Stimulated activated CD4-positive, alpha-beta T cell treated with anti-CD3 and anti-CD28 coated beads, Interleukin-1b, Interleukin-23, amount 100 ng/mL, for 48 hours (primary cell): ENCODE measurements around the gene TMEM158.
A peak's percentile ranks its signal among the peaks of the same experiment; 100 is the strongest.

Experiments used
- DNase-seq: peaks from one replicate; pipeline ENCODE4 v3.0.0-alpha.2; 2020

The TMEM158 gene

DNA sequence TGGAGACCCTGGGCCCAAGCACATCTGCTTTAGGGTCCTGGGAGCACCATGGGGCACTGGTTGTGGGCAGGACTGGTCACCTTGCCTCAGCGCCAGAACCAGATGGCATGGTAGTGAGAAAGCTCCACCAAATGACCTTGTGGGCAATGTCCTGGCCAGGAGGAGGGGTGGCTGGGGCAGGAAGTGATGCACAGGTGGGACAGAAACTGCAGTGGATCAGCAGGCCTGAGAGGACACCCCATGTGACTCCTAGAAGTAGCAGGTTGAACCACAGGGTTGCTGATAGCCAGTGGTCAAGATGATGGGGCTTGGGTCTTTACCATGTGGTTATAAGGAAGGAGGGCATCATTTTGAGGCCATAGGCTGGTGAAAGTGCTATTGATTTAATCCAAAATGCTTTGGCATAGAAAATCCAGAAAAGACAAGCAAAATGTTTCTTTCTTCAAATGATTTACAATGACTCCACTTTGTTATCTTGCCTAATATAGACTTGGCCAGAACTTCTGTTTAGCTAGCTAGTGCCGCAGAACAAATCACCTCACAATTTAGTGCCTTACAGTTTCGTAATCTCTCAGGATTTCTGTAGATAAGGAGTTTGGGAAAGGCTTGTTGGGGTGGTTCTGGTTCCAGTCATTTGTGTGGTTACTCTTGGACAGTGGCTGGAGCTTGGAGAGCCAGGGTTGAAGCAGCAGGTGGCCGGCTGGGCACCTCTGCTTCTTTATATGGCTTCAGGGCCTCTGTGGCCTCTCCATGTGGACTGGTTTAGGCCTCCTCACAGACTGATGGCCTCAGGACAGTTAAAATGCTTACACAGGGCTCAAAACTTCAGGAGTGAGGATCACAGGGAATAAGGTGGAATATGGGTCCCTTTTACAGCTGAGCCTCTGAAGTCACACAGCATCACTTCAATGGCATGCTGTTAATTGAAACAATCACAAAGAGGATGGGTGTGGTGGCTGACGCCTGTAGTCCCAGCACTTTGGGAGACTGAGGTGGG is 27.5 kb downstream of the TMEM158 start:
- no peak for DNase-seq

DNA sequence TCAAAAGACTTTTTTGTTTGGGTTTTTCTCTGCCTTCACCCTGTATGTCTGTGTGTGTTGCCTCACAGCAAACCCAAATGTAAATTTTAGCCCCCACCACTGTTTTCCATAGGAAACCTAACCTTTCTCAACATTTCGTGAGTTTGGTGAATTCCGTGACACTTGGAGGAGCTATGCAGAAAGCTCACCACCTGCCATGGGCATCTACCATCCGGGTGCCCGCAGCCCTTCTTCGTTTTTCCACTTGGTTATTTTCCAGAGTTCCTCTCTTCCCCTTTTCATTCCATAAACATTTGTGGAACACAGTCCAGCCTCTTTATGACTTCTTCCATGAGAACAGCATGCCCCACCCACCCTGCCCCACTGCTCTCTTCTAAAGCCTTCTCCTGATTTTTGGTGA is 31.3 kb downstream of the TMEM158 start:
- DNase-seq = no peak

DNA sequence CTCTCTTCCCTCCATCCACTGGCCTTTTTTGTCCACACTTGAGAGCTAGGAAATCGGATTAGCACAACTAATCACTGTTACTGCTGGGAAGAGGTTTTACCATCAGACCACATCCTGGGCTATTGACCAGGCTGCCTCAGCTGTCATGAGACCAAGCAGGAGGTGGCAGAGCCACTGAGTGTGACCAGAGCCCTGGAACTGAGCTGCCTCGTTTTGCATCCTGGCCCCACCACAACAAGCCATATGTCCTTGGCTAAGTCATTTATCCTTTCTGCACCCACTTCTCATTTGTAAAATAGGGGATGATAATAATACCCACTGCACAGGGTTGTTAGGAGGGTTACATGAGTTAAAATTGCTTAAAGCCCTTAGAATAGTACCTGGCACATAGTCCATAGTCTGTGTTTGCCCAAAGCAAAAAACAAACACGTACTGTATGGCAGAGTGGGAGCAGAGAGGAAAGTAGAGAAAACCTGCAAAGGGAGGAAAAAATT is 34.1 kb downstream of the TMEM158 start:
- no peak for DNase-seq

DNA sequence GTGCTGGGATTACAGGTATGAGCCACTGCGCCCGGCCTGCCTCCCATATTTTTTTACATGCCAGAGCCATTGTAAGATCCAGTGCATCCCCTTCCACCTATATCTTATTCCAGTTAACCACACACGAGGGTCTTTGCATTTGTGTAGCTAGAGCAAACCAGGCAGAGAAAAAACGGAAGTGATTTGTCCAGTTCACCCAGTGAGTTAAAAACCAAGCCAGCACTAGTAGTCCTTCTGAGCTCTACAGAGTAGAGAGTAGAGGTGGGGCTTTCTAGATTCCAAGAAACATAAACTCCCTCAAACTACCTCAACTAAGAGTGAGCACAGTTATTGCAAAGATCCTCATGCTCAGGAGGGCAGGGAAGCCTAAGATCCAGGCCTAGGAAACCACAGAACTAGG is 34.7 kb downstream of the TMEM158 start:
- DNase-seq = no peak

DNA sequence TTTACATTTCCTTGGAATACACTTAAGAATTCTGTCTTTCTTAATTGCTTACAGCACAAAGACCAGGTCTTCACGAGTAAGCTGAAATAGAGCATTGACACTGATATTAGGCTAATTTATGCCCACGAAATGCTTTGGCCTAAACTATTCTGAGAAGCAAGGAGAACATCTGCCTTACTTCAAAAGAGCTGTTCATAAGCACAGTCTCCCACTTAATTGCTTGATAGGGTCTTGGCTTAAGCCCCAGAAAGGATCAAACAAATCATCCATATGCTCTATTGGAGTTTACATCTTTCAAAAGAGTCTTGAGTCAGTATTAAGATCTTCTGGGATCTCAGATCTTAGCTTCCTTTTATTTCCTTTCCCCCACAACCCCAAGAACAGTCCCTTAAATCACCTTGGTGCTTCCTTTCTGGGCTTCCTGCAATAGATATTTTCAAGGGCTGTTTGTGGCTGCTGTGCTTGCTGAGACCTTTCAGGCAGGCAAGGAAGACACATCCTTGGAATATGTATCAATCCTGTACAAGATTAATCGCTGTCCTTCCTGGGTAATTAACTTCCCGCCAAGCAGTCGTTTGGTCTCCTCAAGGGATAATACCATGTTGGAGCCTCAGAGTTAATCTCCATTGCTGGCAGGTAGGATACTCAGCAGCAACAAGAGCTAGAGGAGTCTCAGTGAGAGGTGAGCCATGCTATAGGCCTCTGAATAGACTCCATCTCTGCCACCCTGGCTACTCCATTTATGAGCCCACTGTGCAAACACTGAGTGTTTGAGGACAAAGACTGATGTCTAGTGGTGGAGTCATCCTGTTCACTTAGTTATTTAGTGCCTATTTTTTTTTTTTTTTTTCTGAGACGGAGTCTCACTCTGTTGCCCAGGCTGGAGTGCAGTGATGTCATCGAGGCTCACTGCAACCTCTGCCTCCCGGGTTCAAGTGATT is 37.1 kb downstream of the TMEM158 start:
- no peak for DNase-seq

DNA sequence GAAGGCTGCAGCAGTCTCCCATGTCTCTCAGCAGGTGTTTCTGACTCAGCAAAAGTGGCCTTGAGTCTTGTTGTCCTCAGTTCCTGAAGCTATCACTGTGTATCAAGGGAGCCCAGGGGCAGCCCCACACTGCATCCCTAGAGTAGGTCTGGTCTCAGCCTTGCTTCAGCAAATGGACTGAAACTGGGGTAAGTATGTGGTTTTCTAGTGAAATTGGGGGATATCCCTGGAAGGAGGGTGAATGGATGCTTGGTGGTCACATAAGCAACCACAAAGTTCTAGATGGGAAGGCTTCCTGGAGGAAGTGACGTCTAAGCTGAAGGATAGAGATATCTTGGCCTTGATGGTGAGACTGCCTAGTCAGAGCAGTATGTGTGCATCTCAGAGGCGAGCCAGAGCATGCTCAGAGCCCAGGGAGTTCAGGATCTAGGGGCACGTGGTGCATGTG is 38.4 kb downstream of the TMEM158 start:
- peak; percentile 24 for DNase-seq

DNA sequence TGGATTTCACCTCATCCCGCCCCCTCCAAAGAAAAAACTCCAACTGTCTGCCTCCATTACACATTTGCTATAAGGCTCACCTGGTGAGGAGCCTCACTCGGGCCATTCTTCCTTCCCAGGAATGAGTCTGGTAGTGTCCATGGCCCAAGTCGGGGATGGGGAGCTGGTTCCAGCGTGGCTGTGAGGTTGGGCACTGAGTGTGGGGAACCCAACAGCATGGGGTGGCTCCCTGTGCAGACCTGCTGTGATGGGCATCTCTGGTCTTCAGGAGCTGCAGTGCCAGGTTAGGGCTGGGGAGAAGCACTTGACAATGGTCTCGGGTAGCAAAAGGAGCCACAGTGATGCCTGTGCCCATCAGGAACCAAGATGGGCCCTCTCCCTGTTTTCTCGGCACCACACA is 39.2 kb downstream of the TMEM158 start:
- no peak for DNase-seq

DNA sequence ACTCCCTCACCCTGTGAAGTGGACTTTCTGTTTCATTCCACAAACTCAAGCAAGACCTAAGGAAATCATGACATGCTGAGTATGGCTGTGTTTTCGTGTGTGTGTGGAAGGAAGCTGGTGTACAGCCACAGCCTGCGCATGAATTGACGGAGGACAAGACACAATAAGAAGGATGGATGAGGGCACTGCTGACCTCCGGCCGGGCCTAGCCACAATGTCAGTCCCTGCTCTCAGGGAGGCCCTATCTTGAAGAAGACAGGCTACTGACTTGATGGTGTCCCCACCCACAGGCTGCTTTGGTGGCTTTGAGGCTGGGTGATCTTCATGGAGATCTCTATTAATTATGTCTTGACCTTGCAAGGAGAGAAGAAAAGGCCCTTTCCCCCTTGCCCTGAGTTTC is 40.6 kb downstream of the TMEM158 start:
- DNase-seq = no peak

DNA sequence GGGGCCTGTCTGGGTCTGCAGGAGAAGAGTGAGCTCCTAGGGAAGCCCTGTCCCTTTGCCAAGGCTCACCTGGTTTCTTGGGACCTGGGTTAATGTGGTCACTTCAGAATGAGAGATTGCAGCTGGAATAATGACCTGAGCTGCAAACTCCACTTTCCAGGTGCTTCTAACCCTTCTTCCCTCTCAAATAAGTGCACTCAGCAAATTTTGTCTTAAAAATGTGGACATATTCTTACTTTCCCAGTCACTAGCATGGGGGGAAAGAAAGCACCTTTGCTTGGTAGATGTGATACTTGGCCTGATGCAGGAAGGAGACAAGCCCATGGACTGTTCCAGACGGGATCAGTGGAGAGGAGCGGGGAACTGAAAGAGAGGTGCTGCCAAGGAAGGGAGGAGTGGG is 41.0 kb downstream of the TMEM158 start:
- no peak for DNase-seq

DNA sequence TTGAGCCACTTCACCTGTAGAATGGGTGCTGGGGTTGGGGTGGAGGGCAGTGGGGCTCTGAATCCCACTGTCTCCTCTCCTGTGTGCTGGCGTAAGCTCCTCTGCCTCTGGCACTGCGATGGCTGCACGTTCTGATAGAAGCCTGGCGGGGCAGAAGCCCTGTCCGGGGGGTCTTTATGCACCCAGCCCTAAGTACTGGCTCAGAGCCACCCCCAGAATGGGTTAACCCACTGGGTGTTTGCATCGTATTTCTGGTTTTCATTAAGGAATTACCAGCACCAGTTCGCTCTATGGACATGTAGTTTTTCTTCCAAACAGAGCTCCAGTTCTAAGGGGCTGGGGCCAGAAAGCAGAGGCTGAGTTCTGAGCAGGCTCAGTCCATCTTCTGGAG is 42.2 kb downstream of the TMEM158 start:
- DNase-seq = no peak

DNA sequence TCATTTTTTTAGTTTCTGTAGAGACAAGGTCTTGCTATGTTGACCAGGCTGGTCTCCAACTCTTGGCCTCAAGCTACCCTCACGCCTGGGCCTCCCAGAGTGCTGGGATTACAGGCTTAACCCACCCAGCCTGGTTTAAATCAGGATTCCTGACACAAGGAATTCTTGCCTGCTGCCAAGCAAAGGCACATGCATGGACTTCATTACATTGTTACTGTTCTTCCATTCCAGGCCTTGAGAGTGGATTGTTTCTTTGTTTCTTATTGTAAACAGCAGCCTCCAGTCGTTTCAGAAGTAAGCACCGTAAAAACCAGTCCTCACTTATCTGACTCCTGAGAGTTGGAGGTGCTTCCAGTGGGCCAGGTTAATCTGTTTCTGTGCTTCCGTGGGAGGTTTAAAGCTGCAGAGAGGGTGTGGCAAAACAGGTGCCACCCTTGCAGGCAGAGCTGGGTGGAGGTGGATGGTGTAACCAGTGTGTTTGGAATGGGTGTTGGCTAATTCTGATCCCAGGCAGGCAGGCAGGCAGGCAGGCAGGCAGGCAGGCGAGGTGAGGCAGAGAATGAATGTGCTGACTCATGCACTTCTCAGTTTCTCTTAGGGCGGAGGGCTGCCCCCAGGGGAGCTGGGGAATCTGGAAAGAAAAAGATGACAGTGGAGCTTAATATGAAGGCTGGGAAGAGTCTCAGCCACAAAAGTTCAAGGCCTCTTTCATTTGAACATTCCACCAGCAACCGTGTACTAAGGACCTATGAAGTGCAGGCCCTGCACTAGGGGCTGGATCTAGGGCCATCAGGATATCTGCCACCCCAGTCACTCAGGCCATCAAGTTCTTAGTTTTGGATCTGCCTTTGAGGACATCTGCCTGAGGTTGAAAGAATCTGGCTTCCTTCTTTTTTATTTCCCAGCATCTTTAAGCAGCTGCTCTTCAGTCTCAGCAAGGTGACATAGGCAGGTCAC is 42.9 kb downstream of the TMEM158 start:
- no peak for DNase-seq

DNA sequence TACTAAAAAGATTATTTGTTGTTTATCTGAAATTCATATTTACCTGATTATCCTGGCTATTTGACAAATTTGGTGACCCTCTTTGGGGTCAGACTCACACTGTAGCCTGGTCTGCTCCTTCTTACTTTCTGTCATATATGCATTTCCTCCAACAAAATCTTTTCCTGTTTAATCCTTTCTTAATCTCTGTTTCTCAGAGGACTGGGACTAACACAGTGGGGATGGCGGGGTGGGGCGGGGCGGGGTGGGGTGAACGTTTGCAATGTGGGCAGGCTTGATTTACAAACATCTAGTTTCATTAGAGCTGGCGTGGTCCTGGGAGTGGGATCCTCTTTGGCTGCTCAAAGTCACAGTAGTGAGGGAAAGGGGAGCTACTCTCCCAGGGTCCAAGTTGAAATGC is 44.6 kb downstream of the TMEM158 start:
- DNase-seq = no peak

DNA sequence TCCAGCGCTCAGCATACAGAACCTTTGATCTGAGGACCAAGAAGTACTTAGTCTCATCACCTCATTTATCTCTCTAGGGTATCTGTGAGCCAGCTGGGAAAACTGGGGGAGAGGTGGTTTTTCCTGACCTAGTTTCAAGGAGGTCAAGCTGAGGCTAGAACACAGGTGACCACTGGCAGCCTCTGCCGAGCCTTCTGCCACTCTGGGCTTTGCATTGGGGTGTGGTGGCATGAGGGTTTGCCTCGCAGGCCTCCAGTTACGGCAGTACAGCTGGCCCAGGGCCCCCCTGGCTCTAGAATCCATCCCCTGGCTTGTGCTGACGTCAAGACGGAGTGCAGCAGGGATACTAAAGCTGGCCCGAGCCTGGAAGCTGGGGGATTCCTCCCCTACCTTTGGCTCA is 45.2 kb downstream of the TMEM158 start:
- DNase-seq = no peak

DNA sequence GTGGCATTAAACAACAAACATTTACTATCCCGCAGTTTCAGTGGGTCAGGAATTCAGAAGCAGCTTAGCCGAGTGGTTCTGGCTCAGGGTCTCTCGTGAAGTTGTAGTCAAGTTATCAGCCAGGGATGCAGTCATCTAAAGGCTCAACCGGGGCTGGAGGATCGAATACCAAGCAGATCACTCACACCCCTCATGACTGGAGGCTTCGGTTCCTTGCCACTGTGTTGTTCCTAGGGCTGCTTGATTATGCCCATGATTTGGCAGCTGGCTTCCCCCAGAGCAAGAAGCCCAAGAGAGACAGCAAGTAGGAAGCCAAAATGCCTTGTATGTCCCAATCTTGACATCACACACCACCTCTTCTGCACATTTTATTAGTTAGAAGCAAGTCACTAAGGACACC is 46.0 kb downstream of the TMEM158 start:
- DNase-seq = no peak

DNA sequence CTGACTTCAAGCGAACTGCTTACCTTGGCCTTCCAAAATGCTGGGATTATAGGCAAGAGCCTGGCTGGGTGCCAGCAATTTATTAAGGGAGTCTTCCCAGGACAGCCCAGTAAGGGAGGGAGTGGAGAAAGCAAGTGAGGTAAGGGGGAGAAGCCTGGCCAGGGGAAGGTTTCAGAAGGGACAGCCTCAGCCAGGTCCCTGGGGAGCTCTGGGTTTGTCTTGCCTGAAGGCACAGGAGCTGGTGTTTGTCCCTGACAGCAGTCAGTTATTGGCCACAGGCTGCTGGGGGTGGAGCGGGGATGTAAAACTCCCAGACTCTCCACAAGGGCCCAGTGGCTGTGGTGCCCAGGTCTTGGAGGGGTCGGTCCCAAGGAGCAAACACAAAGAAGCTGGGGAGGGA is 46.9 kb downstream of the TMEM158 start:
- DNase-seq = no peak

DNA sequence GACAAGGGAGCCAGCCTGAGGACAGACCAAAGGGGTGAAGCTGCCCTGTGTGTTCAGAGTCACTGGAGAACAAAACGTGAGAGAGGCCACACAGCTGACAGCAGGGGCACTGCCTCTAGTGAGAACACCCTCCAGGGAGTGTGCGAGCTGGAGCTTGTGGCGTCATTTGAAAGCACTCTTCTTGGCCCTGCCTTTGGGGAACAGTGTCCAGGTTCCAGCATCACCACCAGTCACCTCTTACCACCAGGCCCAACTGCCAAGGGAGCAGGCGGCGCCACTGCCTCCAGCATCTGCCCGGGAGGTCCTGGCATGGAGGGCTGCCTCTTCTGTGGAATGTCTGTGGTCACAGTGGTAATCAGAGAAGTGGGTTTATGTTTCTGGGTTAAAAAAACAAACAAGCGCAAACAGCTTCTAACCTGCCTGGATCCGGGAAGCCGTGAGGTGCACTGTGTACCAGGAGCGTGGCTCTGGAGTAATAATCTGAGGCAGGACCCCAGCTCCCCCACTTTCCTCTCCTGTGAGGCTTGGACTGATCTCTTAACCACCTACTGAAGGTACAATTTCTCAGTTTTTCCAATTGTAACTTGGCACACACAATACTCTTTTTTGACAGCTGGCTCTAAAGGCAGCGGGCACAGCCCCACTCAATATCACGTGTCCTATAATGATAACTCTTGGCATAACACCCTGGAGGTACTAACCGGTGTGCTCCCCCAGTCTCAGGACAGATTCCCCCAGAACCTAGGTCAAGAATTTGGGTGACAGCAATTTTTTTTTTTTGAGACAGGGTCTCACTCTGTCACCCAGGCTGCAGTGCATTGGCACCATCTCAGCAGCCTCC is 47.7 kb downstream of the TMEM158 start:
- DNase-seq = no peak

DNA sequence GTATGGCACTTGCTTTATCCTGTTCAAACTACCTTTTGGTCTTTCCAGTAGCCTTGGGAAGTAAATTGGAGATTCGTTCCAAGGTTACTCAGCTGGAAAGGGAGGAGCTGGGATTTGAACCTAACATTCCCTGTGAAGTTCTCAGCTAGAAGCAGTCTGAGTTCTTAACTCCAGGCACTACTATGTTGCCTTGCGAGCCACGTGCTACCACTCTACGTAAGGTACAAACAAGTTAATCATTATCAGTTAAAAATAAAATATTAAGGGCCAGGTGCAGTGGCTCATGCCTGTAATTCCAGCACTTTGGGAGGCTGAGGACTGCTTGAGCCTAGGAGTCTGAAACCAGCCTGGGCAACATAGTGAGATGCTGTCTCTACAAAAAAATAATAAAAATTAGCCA is 49.2 kb downstream of the TMEM158 start:
- DNase-seq = no peak
